PC-9 (cell line): ENCODE measurements around the gene STAP1. TPM values are rescaled to one million over a fixed set of nuclear protein-coding genes. Genes with fewer than 3 reads are reported as not detected.

Experiments used
- BruUV-seq: library from RNA; stranded (reverse); fragments of 400-500 nt; replicated peaks from 2 replicates; lab custom pipeline; 2021; lab: Mats Ljungman, UMichigan
- CTCF ChIA-PET: fragments of 300-600 bp; sonication (Branson Sonifier 250); formaldehyde crosslinking; loops from one replicate; lab custom pipeline; 2022; ENCODE audit warnings: antibody characterized with exemption; lab: Charles Lee
- POLR2A ChIA-PET: fragments of 300-600 bp; sonication (Branson Sonifier 250); formaldehyde crosslinking; loops from one replicate; lab custom pipeline; 2022; ENCODE audit warnings: antibody characterized with exemption; ENCODE audit not compliant: unreplicated experiment; lab: Charles Lee
- DNase-seq, 2 experiments: peaks; one replicate each; pipeline versions ENCODE4 v3.0.0 to v3.0.0-alpha.2; 2015 to 2022; ENCODE audit warnings: mixed read lengths in 1 of 2
- H2AFZ ChIP-seq: fragments of 200-600 bp; sonication (generic); 2 replicates; pipeline ENCODE4 v1.8.1; 2017; ENCODE audit warnings: antibody characterized with exemption
- H3F3A ChIP-seq: fragments of 200-600 bp; sonication (generic); 2 replicates; pipeline ENCODE4 v1.8.1; 2017; ENCODE audit warnings: antibody characterized with exemption, mild to moderate bottlenecking, low read depth; ENCODE audit not compliant: insufficient read depth
- H3K27ac ChIP-seq: fragments of 200-600 bp; sonication (generic); 2 replicates; pipeline ENCODE4 v1.6.1; 2016; ENCODE audit warnings: mixed run types
- H3K27me3 ChIP-seq: fragments of 200-600 bp; sonication (generic); 2 replicates; pipeline ENCODE4 v1.6.1; 2016; ENCODE audit warnings: low read depth, mixed run types; ENCODE audit not compliant: insufficient read depth
- H3K36me3 ChIP-seq: fragments of 200-600 bp; sonication (generic); 2 replicates; pipeline ENCODE4 v1.6.1; 2016; ENCODE audit warnings: low read depth, mixed run types
- H3K4me1 ChIP-seq: fragments of 200-600 bp; sonication (generic); replicated peaks from 2 replicates; pipeline ENCODE4 v1.6.1; 2016; ENCODE audit warnings: mixed run types; ENCODE audit not compliant: insufficient read depth
- H3K4me2 ChIP-seq: fragments of 200-600 bp; sonication (generic); 2 replicates; pipeline ENCODE4 v1.6.1; 2017; ENCODE audit warnings: mixed run types
- H3K4me3 ChIP-seq: fragments of 200-600 bp; sonication (generic); 2 replicates; pipeline ENCODE4 v1.6.1; 2016; ENCODE audit warnings: mixed run types
- H3K79me2 ChIP-seq: fragments of 200-600 bp; sonication (generic); 2 replicates; pipeline ENCODE4 v1.6.1; 2017; ENCODE audit warnings: low read depth, mixed run types
- H3K9me2 ChIP-seq: fragments of 200-600 bp; sonication (generic); 2 replicates; pipeline ENCODE4 v1.8.1; 2017; ENCODE audit warnings: mild to moderate bottlenecking; ENCODE audit not compliant: insufficient read depth
- H3K9me3 ChIP-seq: fragments of 200-600 bp; sonication (generic); 2 replicates; pipeline ENCODE4 v1.8.1; 2016; ENCODE audit warnings: low read depth; ENCODE audit not compliant: insufficient read depth
- H4K20me1 ChIP-seq: fragments of 200-600 bp; sonication (generic); 2 replicates; pipeline ENCODE4 v1.8.1; 2017; ENCODE audit not compliant: insufficient read depth
- CTCF ChIP-seq: fragments of 200-600 bp; sonication (generic); conservative IDR thresholded peaks from 2 replicates; pipeline ENCODE4 v1.6.1; 2017; ENCODE audit warnings: mixed run types, antibody characterized with exemption, mild to moderate bottlenecking, moderate library complexity
- EZH2 ChIP-seq: fragments of 200-600 bp; sonication (generic); IDR thresholded peaks from 2 replicates; pipeline ENCODE4 v1.8.0; 2017; ENCODE audit warnings: antibody characterized with exemption, low read depth
- intact Hi-C: fragments of 100-400 bp; cut with micrococcal nuclease; formaldehyde crosslinking; loops from one replicate; pipeline ENCODE4 v1.10.0; 2022; ENCODE audit not compliant: unreplicated experiment
- total RNA-seq: library from RNA; stranded (reverse); gene quantifications from 2 replicates; pipeline ENCODE4 v1.2.3, GENCODE V29; 2021

STAP1 gene
- total RNA-seq, 1 experiment from 2014 or later = not detected

- Histone ChIP-seq H3K4me1 (no peaks in the 10 kb centered on the region), H3K4me3 (no peak overlapping the region), H4K20me1 (no peaks in the 10 kb centered on the region), H2AFZ (no peak overlapping the region), H3K4me2 (no peak overlapping the region), H3K36me3 (no peaks in the 10 kb centered on the region), H3K9me3 (no peaks in the 10 kb centered on the region), H3K79me2 (no peaks in the 10 kb centered on the region), H3F3A (no peaks in the 10 kb centered on the region), H3K9me2 (no peaks in the 10 kb centered on the region), H3K27ac (no peak overlapping the region), H3K27me3 (no peaks in the 10 kb centered on the region)
- intact Hi-C loops = no loop called here
- DNase-seq = no peak
- POLR2A ChIA-PET = no interaction called here
- TF ChIP-seq EZH2 (no peak), CTCF (no peak)
- no TSS peak for BruUV-seq
- CTCF ChIA-PET = no interaction called here
Measured at GRCh38 chr4:67593741-67594175, 35.2 kb downstream of the STAP1 start.

- H3K79me2 ChIP-seq = no peaks in the 10 kb centered on the region
- ChIA-PET CTCF (no interaction called here), POLR2A (no interaction called here)
- no peaks in the 10 kb centered on the region for H3K27me3 ChIP-seq
- no peaks in the 10 kb centered on the region for H3K9me3 ChIP-seq
- TF ChIP-seq EZH2 (no peak), CTCF (no peak)
- no peak for DNase-seq
- no TSS peak for BruUV-seq
- no peaks in the 10 kb centered on the region for H3K4me1 ChIP-seq
- H3K4me2 ChIP-seq = no peak overlapping the region
- no peaks in the 10 kb centered on the region for H3K9me2 ChIP-seq
- no peaks in the 10 kb centered on the region for H4K20me1 ChIP-seq
- H2AFZ ChIP-seq = no peak overlapping the region
- H3K36me3 ChIP-seq = no peaks in the 10 kb centered on the region
- H3K27ac ChIP-seq = no peak overlapping the region
- no peak overlapping the region for H3K4me3 ChIP-seq
- intact Hi-C loops = no loop called here
- H3F3A ChIP-seq = no peaks in the 10 kb centered on the region
Measured at GRCh38 chr4:67603310-67604028, 44.9 kb downstream of the STAP1 start.

- H3K36me3 ChIP-seq = no peaks in the 10 kb centered on the region
- ChIA-PET CTCF (no interaction called here), POLR2A (no interaction called here)
- H3K9me2 ChIP-seq = no peaks in the 10 kb centered on the region
- DNase-seq = no peak
- no TSS peak for BruUV-seq
- H3F3A ChIP-seq = no peaks in the 10 kb centered on the region
- H3K4me3 ChIP-seq = no peak overlapping the region
- no peak for TF ChIP-seq CTCF
- no peak for TF ChIP-seq EZH2
- H3K79me2 ChIP-seq = no peaks in the 10 kb centered on the region
- H3K27me3 ChIP-seq = no peaks in the 10 kb centered on the region
- H3K4me1 ChIP-seq = no peaks in the 10 kb centered on the region
- H3K9me3 ChIP-seq = no peaks in the 10 kb centered on the region
- H2AFZ ChIP-seq = no peak overlapping the region
- intact Hi-C loops = no loop called here
- no peaks in the 10 kb centered on the region for H4K20me1 ChIP-seq
- H3K4me2 ChIP-seq = no peak overlapping the region
- H3K27ac ChIP-seq = no peak overlapping the region
Measured at GRCh38 chr4:67604029-67604381, 45.5 kb downstream of the STAP1 start.
